GM18867 (cell line): Measurements from ENCODE around the gene PXDC1.
A peak's percentile ranks its signal among the peaks of the same experiment; 100 is the strongest.

Experiments
- ATAC-seq: cut with Tn5 transposase; IDR thresholded peaks from one replicate; pipeline ENCODE4 v1.9.1; 2021; ENCODE audit warnings: mild to moderate bottlenecking, moderate library complexity; ENCODE audit not compliant: unreplicated experiment

The PXDC1 gene

GRCh38 chr6:3749067-3749841 is 2.3 kb downstream of the PXDC1 start:
- ATAC-seq = no peak

GRCh38 chr6:3748208-3749066 is 3.1 kb downstream of the PXDC1 start:
- ATAC-seq = peak; percentile 26

- ATAC-seq = no peak
Measured at GRCh38 chr6:3747100-3747737, 4.3 kb downstream of the PXDC1 start.

GRCh38 chr6:3746696-3747095 is 4.8 kb downstream of the PXDC1 start:
- ATAC-seq = no peak

GRCh38 chr6:3746119-3746691 is 5.3 kb downstream of the PXDC1 start:
- ATAC-seq = peak; percentile 31

- no peak for ATAC-seq
Measured at GRCh38 chr6:3745566-3746118, 5.9 kb downstream of the PXDC1 start.

- no peak for ATAC-seq
Measured at GRCh38 chr6:3744901-3745470, 6.5 kb downstream of the PXDC1 start.

GRCh38 chr6:3744211-3744900 is 7.2 kb downstream of the PXDC1 start:
- ATAC-seq = no peak

- ATAC-seq = no peak
Measured at GRCh38 chr6:3743541-3743940, 8.0 kb downstream of the PXDC1 start.

- ATAC-seq = peak; percentile 70
Measured at GRCh38 chr6:3742426-3743344, 8.8 kb downstream of the PXDC1 start.

GRCh38 chr6:3742076-3742425 is 9.5 kb downstream of the PXDC1 start:
- no peak for ATAC-seq

- ATAC-seq = no peak
Measured at GRCh38 chr6:3741477-3741871, 10.0 kb downstream of the PXDC1 start.

- ATAC-seq = no peak
Measured at GRCh38 chr6:3740551-3741476, 10.7 kb downstream of the PXDC1 start.

- no peak for ATAC-seq
Measured at GRCh38 chr6:3739311-3739897, 12.1 kb downstream of the PXDC1 start.

GRCh38 chr6:3738381-3739131 is 13.0 kb downstream of the PXDC1 start:
- no peak for ATAC-seq

- no peak for ATAC-seq
Measured at GRCh38 chr6:3737831-3738210, 13.7 kb downstream of the PXDC1 start.
